GM21526 (cell line): ENCODE measurements around the gene KCNJ4.

Experiments
- ATAC-seq: cut with Tn5 transposase; IDR thresholded peaks from one replicate; pipeline ENCODE4 v1.9.1; 2021; ENCODE audit warnings: moderate library complexity; ENCODE audit not compliant: unreplicated experiment, low FRiP score

Gene KCNJ4

DNA sequence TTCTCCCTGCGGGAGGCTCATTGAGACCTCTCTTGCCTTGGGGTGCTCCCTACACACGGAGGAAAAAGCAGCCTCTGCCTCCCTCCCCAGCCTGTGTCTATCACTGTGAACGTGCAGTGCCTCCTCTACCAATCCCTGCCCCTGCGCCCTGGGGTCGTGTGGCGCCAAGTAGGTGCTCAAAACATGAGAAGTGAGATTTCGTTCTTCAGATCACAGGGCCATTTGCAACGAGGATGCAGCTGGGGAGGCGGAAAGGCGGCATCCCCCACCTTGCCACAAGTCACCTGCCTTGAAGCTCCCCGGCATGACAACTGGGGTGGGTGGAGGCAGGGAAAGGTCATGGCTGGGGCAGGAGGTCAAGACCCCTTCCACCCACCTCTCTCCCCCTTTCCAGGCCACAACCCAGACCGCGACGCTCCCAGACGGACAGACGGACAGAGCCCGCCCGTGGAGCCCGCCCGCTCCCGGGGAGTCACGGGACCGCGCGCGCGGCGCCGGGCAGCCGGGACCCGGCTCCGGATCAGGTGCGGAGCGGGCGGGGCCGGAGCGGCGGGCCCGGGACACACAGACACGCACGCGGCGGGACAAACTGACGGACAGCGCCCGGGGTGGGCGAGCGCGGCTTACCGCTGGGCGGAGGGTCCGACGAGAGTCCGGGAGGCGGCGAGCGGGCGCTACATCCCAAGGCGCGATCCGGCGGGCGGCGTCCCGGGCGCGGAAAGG, 485 bp downstream of the KCNJ4 start:
- ATAC-seq, result no peak

DNA sequence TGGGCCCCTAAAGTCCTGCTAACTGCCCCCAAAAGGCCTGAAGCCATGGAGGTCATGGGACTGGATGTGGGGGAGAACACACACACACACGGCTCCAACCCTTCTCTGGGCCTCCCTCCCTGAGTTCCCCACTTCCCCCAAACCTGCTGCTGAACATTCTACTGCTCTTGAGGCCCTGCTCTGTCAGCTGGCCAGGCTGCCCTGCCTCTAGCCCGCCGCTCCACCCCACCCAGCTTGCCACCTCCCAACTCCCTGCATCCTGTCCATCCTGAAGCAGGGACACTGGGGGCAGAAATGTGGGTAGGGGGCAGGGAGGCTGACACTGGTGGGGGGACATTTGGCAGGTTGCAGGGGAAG, 1.0 kb downstream of the KCNJ4 start:
- ATAC-seq, result no peak

DNA sequence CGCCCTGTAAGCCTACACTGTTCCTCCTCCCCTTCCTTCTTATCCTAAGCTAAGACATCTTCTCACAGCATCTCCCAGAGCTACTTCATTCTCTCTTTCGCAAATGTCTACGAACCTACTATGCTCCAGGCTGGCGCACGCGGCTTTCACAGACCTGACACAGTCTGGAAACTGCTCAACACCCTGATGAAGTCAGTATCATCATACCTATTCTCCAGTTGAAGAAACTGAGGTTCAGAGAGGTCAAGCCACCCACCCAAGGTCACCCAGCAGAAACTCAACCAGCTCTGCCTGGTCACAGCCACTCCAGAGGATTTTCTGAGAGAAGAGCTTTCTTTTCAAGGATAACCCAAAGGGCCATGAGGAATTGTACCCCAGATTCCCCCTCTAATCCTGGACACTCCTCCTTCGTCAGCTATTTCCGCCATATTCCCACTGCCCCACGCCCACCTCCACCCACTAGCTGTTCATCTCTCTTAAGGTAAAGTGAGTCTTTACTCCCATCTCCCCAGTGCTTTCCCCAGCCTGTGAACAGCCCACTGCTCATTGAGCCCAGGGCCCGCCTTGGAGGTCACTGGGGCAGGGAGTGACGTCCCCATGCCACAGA, 1.8 kb downstream of the KCNJ4 start:
- ATAC-seq, result no peak

DNA sequence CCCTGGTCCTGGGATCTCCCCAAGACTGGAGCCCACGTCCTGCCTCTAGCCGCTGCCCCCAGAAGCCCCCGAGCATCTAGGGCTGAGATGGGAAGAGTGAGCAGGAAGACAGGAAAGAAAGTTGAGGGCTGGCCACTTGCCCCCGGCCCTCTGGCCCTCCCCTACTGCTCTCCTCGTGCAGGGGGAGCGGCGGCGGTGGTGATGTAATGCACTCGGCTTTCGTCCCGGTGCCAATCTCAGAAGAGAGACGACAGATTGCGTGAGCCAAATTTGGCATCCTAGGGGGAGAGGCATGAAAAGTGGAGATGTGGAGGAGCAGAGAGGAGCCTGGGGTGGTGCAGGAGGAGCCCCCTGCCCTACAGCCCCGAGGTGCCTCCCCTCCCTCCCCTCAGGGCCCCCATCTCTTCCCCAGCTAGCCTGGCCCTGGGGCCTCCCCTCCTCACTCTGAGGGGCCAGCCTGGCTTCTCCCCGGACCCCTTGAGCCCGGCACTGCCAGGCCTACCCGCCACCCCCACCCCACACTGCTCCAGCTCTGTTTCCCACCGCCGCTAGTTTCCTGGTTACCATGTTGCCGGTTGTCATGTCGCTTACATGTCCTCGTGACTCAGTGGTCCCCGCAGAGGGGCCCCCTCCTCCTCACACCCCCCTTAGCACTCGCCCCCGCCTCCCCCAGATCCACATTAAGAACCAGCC, 2.5 kb downstream of the KCNJ4 start:
- no peak for ATAC-seq

DNA sequence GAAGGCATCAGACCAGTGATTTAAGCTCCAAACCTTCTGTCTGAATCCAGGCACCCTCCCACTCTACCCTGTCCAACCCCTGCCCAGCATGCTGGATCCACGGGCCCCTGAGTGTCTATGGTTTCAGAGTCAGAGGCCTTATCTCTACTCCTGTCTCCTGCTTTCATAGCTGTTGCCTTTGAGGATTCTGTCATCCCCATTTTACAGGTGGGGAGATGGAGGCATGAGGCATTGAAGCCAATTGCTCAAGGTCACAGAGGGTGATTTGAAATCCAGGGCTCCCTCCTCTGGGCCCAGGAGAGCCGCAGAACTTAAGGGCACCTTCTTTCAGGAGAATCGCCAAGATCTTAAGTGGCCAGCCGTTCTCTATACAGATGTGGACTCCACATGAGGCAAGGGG, 3.1 kb downstream of the KCNJ4 start:
- ATAC-seq, result no peak

DNA sequence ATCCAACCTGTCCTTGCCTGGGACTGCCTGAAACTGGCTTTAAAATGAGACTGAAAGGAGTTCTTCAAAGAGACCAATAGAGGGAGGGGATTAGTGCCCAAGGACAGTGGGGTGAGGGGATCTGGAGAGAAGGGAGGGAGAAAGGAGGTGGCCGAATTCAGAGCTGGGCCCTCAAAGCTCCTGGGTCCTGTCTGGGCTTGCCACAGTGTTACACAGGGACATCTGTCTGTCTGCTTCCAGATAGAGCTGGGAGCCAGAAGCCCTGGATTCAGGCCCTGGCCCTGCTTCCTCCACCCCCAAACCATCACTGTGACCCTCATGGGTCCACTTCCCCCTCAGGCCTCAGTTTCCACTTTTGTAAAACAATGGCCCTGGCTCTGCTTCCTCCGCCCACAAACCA, 3.6 kb downstream of the KCNJ4 start:
- no peak for ATAC-seq

DNA sequence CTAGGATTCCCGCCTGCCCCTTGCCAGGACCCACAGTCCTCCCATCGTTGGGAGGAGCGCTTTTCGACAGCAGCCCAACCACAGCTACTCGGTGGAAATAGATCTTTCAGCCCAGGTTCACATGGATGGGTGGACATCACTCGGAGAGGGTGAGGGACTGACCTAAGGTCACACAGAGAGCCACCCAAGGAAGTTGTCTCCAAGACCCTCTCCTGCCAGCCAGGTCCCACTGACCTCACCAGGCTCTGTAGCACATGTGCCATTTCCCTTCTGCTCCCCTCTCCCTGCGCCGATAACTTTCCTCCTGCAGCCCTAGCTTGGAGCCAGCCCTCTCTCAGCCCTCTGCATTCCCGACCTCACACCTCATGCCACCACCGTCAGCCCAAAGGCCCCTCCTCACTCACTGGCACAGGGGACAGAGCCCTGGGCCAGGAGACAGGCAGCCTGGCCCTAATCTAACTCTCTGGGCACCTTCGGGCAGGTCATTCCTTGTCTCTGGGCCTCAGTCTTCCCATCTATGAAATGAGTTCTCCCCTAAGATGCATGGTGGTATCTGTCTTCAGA, 4.7 kb downstream of the KCNJ4 start:
- ATAC-seq, result no peak

DNA sequence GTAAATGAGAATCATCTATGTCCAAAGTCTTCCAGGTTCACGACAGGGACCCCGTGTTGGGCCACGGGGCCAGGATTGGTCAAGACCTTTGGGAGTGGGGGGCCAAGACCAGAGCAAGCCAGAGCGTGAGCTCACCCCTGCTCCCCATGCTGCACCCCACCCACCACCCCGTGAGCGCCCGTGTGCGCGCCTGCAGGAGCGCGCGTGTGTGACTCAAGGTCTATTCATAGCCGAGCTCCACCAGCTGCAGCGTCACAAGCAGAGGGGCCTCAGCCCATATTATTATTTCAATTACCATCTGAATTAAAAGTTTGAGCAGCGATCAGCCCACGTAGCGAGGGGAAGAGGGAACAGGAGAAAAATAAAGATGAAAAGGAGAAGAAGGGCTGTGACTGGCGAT, 5.2 kb downstream of the KCNJ4 start:
- ATAC-seq, result no peak

DNA sequence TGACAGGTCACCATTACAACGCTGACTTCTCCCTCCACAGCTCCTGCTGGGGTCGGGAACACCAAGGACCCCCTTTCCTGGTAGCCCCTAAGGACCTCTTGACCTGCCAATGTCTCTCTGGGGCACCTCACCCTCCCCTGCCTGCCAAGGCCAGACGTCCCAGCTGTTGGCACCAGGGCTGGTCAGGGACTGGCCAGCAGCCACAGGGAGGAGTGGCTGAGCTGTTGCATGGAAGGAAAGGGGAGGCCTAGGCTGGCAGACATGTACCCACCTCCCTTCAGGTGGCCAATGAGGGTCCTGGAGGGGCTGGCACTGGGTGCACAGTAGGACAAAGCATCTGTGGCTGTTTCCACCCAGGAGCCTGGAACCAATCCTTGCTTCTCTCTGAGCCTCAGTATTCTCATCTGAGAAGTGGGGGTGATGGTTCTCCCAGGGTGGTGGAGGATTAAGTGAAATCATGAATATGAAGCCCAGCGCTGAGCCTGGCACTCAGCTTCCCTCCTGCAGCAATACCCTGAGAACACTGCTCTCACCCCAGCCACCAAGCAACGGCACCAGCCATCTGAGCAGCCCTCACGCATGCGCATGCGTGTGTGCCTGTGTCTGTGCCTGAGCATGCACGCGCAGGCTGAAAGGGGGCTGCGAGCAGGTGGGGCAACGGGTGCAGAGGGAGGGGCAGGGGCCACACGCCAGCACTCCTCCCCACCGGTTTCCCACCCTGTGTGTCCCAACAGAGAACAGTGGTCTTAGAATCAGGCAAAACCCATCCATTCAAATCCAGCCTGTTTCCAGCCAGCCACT, 5.9 kb downstream of the KCNJ4 start:
- ATAC-seq, result no peak

DNA sequence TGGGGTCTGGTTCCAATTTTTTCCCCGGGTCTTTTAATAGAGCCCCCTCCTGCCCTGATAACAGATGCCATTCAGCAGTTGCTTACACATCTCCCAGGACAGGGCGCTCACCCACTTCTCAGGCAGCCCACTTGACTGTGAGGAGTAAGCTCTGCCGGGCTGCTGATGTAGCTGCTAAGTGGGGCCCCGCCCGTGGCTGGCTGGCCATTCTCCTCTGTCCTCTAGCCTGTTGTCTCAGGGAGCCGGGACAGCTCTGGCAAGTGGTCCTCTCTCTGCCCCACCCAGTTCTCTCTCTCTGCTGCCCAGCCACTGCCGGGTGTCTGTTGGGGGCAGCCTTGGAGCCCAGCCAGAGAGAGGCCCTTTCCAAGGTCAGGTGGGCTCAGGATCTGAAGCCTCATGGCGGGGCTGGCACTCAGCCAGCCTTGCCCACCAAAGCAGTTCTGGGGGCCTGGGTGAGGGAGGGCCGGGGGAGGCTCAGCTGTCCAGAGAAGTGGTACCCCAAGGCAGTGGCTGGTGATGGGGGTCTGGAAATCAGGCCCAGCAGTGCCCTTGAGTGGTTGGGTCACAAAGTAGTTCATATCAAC, 8.9 kb downstream of the KCNJ4 start:
- ATAC-seq, result no peak

DNA sequence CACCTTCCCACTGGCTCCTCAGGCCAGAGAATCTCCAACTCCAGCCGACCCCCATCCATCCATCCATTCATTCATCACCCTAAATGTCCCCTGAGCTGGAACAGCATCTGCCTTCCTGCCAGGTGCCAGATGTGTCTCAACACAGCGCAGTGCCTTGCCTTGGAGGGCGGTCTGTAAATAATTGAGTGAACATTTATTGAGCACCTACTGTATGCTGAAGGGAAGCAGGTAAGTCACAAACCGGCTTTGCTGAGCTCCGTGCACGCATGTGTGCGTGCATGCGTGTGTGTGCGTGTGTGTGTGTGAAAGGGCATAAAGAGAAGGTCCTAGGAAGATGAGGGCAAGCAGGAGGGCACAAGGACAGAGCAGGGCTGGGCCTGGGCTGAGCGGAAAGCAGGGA, 10.2 kb downstream of the KCNJ4 start:
- ATAC-seq, result no peak

DNA sequence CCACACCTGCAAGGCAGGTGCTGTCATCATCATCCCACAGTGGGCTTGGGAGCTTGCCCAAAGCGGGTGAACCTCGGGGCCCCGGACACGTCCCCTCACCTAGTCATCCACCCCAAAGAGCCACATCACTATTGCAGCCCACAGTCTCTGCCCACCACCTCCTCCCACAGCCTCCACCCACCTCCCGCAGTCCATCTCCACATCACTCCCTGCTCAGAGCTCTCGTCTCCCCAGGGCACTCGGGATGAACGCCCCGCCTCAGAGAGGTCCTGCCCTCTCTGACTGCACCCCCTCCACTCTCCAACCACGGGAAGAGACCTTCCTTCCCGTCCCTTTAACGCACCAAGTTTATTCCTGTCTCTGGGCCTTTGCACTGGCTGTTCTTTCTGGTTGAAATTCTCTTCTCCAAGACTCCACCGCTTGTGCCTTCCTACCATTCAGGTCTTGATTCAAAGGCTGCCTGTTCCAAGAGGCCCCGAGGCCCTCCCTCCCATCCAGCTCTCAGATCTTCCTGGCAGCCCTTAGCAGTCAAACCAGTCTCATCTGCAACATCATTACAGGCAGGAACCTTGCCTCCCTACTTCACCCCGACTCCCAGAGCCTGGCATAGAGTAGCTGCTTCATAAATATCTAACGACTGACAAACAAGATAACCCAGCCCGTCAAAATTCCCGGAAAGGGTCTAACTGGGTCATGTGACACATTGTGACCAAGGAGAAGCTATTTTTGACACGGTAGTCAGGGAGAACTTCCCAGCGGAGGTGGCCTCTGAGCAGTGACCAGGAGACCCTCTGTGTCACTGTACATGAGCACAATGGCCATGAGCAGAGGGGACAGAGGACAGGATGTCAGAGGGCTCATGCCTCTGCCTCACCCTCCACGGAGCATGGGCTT, 11.1 kb downstream of the KCNJ4 start:
- no peak for ATAC-seq

DNA sequence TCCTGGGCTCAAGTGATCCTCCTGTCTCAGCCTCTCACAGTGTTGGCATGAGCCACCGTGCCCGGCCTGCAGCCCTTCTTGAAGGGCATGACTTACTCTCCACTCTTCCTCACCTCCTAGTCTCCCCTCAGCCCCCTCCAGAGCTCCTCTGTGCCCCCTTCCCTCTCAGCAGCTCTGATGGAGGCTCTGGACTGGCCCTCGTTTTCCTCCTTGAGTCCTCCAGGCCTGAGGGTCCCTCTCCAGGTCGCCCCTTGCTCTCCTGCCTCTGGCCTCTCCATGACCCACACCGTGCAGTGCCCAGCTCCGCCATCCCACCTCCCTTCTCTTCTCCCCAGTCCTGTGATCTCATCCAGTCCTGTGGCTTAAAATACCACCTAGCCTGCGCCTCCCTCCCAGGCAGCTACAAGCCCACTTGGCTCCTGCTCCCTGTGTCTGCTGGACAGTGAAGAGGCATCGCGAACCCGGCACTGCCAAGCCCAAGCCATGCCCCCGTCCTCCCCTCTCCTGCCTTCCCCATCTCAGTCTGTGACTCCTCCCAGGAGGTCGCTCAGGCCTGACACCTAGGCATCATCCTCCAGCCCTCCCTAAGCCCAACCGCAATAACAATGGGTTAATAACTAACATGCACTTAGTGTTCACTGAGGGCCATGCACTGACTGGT, 11.9 kb downstream of the KCNJ4 start:
- no peak for ATAC-seq

DNA sequence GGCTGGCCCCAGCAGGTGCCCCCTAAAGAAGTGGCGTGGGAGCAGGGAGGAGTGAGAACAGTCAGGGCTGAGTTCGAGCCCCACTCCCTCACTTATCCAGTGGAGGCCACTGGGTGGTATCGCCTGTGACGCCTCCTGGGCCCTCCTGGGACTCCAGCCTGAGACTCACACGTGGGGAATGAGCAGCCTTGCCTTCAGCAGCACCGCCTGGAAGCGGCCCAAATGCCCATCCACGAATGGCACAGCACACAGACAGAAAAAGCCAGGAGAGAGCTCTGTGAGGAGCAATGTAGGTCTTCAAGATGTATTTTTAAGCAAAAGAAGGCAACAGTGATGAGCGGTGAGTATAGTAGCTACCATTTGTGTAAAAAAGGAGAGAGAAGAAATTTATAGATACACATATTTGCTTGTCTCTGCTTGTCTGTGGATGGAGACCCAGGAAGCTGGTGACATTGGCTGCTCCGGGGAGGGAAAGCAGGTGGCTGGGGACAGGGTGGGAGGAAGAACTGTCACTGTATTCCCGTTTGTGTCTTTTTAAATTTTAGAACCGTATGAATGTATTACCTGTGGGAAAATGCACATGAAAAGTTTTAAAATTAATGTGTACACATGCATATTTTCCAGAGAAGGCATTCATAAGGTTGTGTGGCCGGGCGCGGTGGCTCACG, 13.2 kb downstream of the KCNJ4 start:
- no peak for ATAC-seq

DNA sequence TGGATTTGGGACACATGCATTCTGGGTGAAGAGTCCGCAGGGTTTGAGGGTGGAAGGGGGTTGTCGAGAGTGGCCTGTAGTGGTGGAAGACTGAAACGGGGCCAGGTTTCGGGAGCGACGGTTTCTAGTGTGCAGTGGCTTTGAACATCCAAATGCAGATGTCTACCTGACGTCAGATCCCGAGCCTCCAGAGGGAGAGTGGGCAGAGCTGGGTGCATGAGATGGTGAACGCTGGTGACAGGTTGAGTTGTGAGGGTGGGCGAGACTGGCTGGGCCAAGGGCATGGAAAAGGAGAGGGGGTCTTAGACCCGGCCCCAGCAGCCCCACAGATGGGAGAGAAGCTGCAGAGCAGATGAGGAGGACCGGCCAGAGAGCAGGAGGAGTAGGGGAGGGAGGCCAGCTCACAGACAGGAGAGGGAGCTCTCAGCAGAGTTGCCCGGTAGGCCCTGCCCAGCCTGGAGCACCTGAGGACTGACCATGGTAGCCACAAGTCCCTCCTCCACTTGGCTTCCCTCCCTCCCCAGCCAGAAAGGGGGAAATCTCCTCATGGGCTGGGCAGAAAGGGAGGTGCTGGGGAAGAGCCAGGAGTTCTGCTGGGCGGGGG, 14.2 kb downstream of the KCNJ4 start:
- no peak for ATAC-seq

DNA sequence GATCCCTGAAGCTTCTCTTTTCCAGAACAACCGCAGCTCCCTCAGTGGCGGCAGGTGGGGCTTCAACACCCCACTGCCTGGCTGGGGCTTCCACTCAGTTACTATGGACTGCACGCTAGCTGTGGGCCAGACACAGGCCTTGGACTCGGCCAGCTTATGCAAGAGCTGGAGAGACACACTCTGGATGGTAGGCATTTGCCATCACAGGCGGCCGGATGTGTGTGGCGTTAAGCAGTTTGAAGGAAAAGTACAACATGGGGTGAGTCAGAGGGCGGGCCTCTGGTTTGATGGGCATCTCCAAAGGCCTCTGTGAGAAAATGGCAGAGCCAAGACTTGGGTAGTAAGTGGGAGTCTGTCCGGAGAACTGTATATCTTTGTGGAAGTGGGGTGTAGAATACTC, 17.6 kb downstream of the KCNJ4 start:
- ATAC-seq, result no peak

DNA sequence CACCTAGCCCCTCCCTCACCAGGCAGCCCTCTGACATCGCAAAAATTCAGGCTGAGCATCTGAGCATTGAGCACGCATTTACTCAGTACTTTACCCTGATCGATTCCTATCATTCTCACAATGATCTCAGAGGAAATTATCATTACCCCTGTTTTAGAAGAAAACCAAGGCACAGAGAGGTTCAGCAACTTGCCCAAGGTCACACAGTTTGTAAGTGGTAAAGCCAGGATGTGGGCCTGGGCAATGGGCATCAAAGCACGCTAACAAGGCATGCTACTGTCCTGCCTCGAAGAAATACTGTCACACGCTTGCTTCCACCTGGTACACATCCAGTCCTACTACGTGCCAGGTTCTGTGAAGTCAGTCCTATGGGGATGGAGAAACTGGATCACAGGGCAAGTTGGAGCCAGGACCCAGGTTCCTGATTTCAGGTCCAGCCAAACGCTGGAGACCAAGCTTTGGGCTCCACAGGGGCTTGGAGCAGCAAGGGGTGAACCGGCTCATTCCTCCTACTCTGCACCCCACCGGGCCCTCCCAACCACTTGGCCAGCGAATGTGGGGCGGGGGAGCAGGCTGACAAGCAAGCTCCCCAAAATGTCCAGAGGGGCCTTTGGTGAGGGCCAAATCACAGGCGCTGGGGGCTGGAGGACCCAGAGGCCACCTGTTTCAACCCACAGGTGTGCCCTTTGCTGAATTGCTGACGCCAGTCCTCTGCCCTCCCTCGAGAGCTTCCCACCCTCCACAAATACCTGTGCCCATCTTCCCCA, 18.2 kb downstream of the KCNJ4 start:
- ATAC-seq, result no peak
